ENCODE measurements around the gene UBA52.
"Not testable (repeated sequence)": the region's sequence is repeated elsewhere in the genome, so short reads cannot be mapped to it uniquely, and the experiment has no call there.

The UBA52 gene

GRCh38 chr19:18589380-18590272 lies 18.0 kb downstream of the UBA52 start:
- peak overlapping the region; percentile 73 for H3K4me3 ChIP-seq (replicated peaks; ENCODE audit: insufficient read depth, low read length)
- peaks cover under 1% of the 10 kb centered on the region for H3K27me3 ChIP-seq (ENCODE audit: insufficient read depth, poor library complexity, severe bottlenecking)
- H3K27ac ChIP-seq (replicated peaks) = peak overlapping the region; percentile 82
- peak in 1 of 2 experiments; percentile 74 for DNase-seq (ENCODE audit: low read depth in 1 of 2, low spot score in 1 of 2)
- TF ChIP-seq CTCF (IDR thresholded peaks at IDR 0.05; ENCODE audit: insufficient read depth, low read length) (no peak), REST (IDR thresholded peaks at IDR 0.05; ENCODE audit: insufficient replicate concordance, low read depth) (no peak), GABPA (IDR thresholded peaks at IDR 0.05; ENCODE audit: low read depth) (no peak), SPI1 (IDR thresholded peaks at IDR 0.05; ENCODE audit: borderline replicate concordance, low read depth) (no peak), POLR2AphosphoS5 (IDR thresholded peaks at IDR 0.05; ENCODE audit: low read depth) (no peak)

- H3K27ac ChIP-seq (replicated peaks) = no peak overlapping the region
- DNase-seq (ENCODE audit: low read depth in 1 of 2, low spot score in 1 of 2) = no peak
- TF ChIP-seq CTCF (IDR thresholded peaks at IDR 0.05; ENCODE audit: insufficient read depth, low read length) = no peak
- no peak overlapping the region for H3K4me3 ChIP-seq (replicated peaks; ENCODE audit: insufficient read depth, low read length)
- peaks cover 3% of the 10 kb centered on the region for H3K27me3 ChIP-seq (ENCODE audit: insufficient read depth, poor library complexity, severe bottlenecking)
Measured at GRCh38 chr19:18590273-18591272, 18.9 kb downstream of the UBA52 start.

GRCh38 chr19:18591735-18592385 lies 20.2 kb downstream of the UBA52 start:
- no peak for DNase-seq (ENCODE audit: low read depth in 1 of 2, low spot score in 1 of 2)
- peaks cover 3% of the 10 kb centered on the region for H3K27me3 ChIP-seq (ENCODE audit: insufficient read depth, poor library complexity, severe bottlenecking)
- H3K4me3 ChIP-seq (replicated peaks; ENCODE audit: insufficient read depth, low read length) = no peak overlapping the region
- no peak overlapping the region for H3K27ac ChIP-seq (replicated peaks)
- TF ChIP-seq POLR2AphosphoS5 (IDR thresholded peaks at IDR 0.05; ENCODE audit: low read depth) = no peak
- TF ChIP-seq SPI1 (IDR thresholded peaks at IDR 0.05; ENCODE audit: borderline replicate concordance, low read depth) = no peak
- no peak for TF ChIP-seq CTCF (IDR thresholded peaks at IDR 0.05; ENCODE audit: insufficient read depth, low read length)
- no peak for TF ChIP-seq REST (IDR thresholded peaks at IDR 0.05; ENCODE audit: insufficient replicate concordance, low read depth)
- no peak for TF ChIP-seq GABPA (IDR thresholded peaks at IDR 0.05; ENCODE audit: low read depth)

GRCh38 chr19:18592732-18593131 lies 21.1 kb downstream of the UBA52 start:
- DNase-seq (ENCODE audit: low read depth in 1 of 2, low spot score in 1 of 2); H3K4me3 ChIP-seq (replicated peaks; ENCODE audit: insufficient read depth, low read length); H3K27me3 ChIP-seq (ENCODE audit: insufficient read depth, poor library complexity, severe bottlenecking); H3K27ac ChIP-seq (replicated peaks): not testable (repeated sequence)

All from HL-60 (cell line).